ENCODE results near the gene MYH9. TPM values are rescaled to one million over a fixed set of nuclear protein-coding genes. Genes with fewer than 3 reads are reported as not detected.

MYH9 gene
- polyA plus RNA-seq, 1 of the 3 experiments (the other 2 are of a cell fraction) = 303 TPM

DNA sequence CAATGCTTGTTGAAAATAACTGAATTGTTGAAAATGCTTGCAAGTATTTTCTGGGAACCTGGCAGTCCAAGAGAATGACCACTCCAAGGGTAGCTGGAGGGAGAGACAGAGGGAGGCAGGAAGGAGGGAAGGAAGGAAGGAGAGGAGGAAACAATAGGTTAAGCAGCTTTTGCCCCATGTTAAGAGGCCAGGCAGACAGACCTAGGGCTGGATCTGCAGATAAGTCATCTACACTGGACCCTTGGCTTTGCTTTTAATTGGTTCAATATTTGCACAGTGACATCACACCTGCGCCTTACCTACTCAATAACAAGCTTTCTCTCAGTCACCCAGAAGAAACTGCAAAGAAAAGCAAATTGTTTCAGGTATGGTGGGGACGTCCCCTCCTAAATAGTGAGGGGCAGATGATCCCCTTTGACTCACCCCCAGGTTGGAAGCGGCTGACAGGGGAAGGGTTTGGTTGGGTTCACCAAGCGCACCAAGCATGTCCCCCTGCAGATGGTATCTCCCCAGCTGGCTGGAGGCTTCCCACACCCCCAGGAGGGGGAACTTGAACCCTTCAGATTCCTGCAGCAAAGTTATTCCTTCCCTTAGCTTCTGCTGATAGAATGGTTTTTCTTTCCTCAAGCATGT is 24.3 kb downstream of the MYH9 start:
- H2AFZ ChIP-seq (ENCODE audit: low read depth) = no peak overlapping the region
- peaks cover 55% of the 10 kb centered on the region for H3F3A ChIP-seq (replicated peaks; ENCODE audit: insufficient read depth)
- H3K9me3 ChIP-seq = no peaks in the 10 kb centered on the region
- H3K4me2 ChIP-seq = peak overlapping the region; percentile 76
- H4K20me1 ChIP-seq (ENCODE audit: insufficient read depth) = peaks cover 99% of the 10 kb centered on the region
- peak overlapping the region; percentile 37; the same call in 1 of the 2 replicates for H3K9ac ChIP-seq
- H3K27ac ChIP-seq (ENCODE audit: low read depth in 2 of 2, low read length in 1 of 2) = peak overlapping the region in 1 of 2 experiments; percentile 84; a peak in 2 of 4 replicates
- ChIA-PET CTCF (interaction anchor here (0.7 to 1.5 kb wide), 3 partner anchors 13 to 107 kb away, joined by 3 to 5 read pairs (median 3); no protein-coding TSS in a partner anchor), POLR2A (no interaction called here)
- peaks cover 5 to 6% of the 10 kb centered on the region in 2 experiments for H3K36me3 ChIP-seq (replicated peaks in 1 of 2; ENCODE audit: control insufficient read depth in 1 of 2, insufficient read depth in 2 of 2, low read length in 1 of 2)
- DNase-seq = no peak
- H3K4me1 ChIP-seq (ENCODE audit: control insufficient read depth in 1 of 2, insufficient read depth in 2 of 2, low read depth in 1 of 2, low read length in 1 of 2) = peaks cover 50 to 87% of the 10 kb centered on the region in 2 experiments
- H3K79me2 ChIP-seq (ENCODE audit: insufficient read depth) = peaks cover 100% of the 10 kb centered on the region
- H3K27me3 ChIP-seq (ENCODE audit: insufficient read depth) = no peaks in the 10 kb centered on the region
- no peaks in the 10 kb centered on the region for H3K9me2 ChIP-seq
- TF ChIP-seq PBX3 (IDR thresholded peaks at IDR 0.05) (no peak), GABPA (IDR thresholded peaks at IDR 0.05; ENCODE audit: low read depth) (no peak), ELF1 (IDR thresholded peaks at IDR 0.05) (no peak), ZBTB33 (IDR thresholded peaks at IDR 0.05; ENCODE audit: borderline replicate concordance, low read depth) (no peak), EP300 (IDR thresholded peaks at IDR 0.05; ENCODE audit: borderline replicate concordance in 1 of 2, low read depth in 1 of 2, low read length in 1 of 2) (no peak), NFIC (IDR thresholded peaks at IDR 0.05; ENCODE audit: borderline replicate concordance) (no peak), USF1 (IDR thresholded peaks at IDR 0.05; ENCODE audit: borderline replicate concordance, low read depth) (no peak), REST (IDR thresholded peaks at IDR 0.05; ENCODE audit: low read depth, low read length) (no peak), JUND (IDR thresholded peaks at IDR 0.05) (no peak), RXRA (IDR thresholded peaks at IDR 0.05; ENCODE audit: borderline replicate concordance, low read depth) (no peak), FOSL2 (IDR thresholded peaks at IDR 0.05; ENCODE audit: borderline replicate concordance, low read depth) (no peak), SIN3A (IDR thresholded peaks at IDR 0.05; ENCODE audit: borderline replicate concordance, low read depth, low read length) (no peak), RCOR1 (IDR thresholded peaks at IDR 0.05; ENCODE audit: low read length) (no peak), TCF12 (IDR thresholded peaks at IDR 0.05) (no peak)
- TF ChIP-seq, protein P1, sequence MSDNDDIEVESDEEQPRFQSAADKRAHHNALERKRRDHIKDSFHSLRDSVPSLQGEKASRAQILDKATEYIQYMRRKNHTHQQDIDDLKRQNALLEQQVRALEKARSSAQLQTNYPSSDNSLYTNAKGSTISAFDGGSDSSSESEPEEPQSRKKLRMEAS (IDR thresholded peaks at IDR 0.05; ENCODE audit: low read depth) = no peak
- TF ChIP-seq, protein P2, sequence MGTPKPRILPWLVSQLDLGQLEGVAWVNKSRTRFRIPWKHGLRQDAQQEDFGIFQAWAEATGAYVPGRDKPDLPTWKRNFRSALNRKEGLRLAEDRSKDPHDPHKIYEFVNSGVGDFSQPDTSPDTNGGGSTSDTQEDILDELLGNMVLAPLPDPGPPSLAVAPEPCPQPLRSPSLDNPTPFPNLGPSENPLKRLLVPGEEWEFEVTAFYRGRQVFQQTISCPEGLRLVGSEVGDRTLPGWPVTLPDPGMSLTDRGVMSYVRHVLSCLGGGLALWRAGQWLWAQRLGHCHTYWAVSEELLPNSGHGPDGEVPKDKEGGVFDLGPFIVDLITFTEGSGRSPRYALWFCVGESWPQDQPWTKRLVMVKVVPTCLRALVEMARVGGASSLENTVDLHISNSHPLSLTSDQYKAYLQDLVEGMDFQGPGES (IDR thresholded peaks at IDR 0.05; ENCODE audit: low read depth, low read length) = no peak
- H3K4me3 ChIP-seq (ENCODE audit: low read depth in 2 of 2, low read length in 1 of 2) = no peak overlapping the region
- WGBS (ENCODE audit: low lambda C conversion rate) = 72% methylated on average over 3 of the region's 4 CpGs

All from SK-N-SH (cell line).